HepG2 (cell line): ENCODE results near the gene TXNIP. TPM values are rescaled to one million over a fixed set of nuclear protein-coding genes. Genes with fewer than 3 reads are reported as not detected.

Source experiments
- BCL6 ChIP-seq: IDR thresholded peaks from 2 replicates; pipeline ENCODE4 v1.6.1; 2016; ENCODE audit warnings: missing genetic modification reagents, missing compliant biosample characterization
- BHLHE40 ChIP-seq: IDR thresholded peaks from 2 replicates; pipeline ENCODE4 v1.6.1; 2011; ENCODE audit warnings: low read length, improper control_type of control experiment
- CBX5 ChIP-seq: sonication (generic); formaldehyde crosslinking; IDR thresholded peaks from 2 replicates; pipeline ENCODE4 v1.4.0; 2020; ENCODE audit warnings: missing genetic modification reagents, borderline replicate concordance
- DZIP1 ChIP-seq: sonication (generic); formaldehyde crosslinking; IDR thresholded peaks from 2 replicates; pipeline ENCODE4 v1.5.0; 2020; ENCODE audit warnings: mild to moderate bottlenecking, missing genetic modification reagents
- FOXA1 ChIP-seq, 2 experiments: fragments of 450-650 bp in 1 of 2; sonication (generic) in 1 of 2; formaldehyde crosslinking in 1 of 2; IDR thresholded peaks; 2 replicates each; pipeline versions ENCODE4 v1.4.0 to v1.6.1; 2016 to 2020; ENCODE audit warnings: missing genetic modification reagents in 1 of 2
- KDM2A ChIP-seq: sonication (generic); formaldehyde crosslinking; IDR thresholded peaks from 2 replicates; pipeline ENCODE4 v1.4.0; 2020; ENCODE audit warnings: low read depth, missing genetic modification reagents, borderline replicate concordance
- KLF16 ChIP-seq, 2 experiments: sonication (generic) in 1 of 2; formaldehyde crosslinking in 1 of 2; IDR thresholded peaks; 2 replicates each; pipeline versions ENCODE4 v1.6.1 to v1.8.0; 2016 to 2023; ENCODE audit warnings: missing genetic modification reagents in 2 of 2, missing compliant biosample characterization in 1 of 2
- RCOR2 ChIP-seq: IDR thresholded peaks from 2 replicates; pipeline ENCODE4 v1.6.1; 2016; ENCODE audit warnings: missing biosample characterization, missing genetic modification reagents
- SALL1 ChIP-seq: sonication (generic); formaldehyde crosslinking; IDR thresholded peaks from 2 replicates; pipeline ENCODE4 v1.8.0; 2022; ENCODE audit warnings: mild to moderate bottlenecking, missing genetic modification reagents
- THAP11 ChIP-seq: IDR thresholded peaks from 2 replicates; pipeline ENCODE4 v1.6.1; 2016; ENCODE audit warnings: missing biosample characterization, missing genetic modification reagents
- ZBTB25 ChIP-seq: IDR thresholded peaks from 2 replicates; pipeline ENCODE4 v1.6.1; 2018; ENCODE audit warnings: missing genetic modification reagents
- ZEB1 ChIP-seq: IDR thresholded peaks from 2 replicates; pipeline ENCODE4 v1.6.1; 2012; ENCODE audit warnings: mild to moderate bottlenecking, low read depth, inconsistent platforms; ENCODE audit not compliant: insufficient replicate concordance
- ZNF124 ChIP-seq: sonication (generic); formaldehyde crosslinking; IDR thresholded peaks from 2 replicates; pipeline ENCODE4 v1.4.0; 2020; ENCODE audit warnings: missing genetic modification reagents
- ZNF274 ChIP-seq: sonication (generic); formaldehyde crosslinking; IDR thresholded peaks from 2 replicates; pipeline ENCODE4 v1.5.1; 2020; ENCODE audit warnings: mild to moderate bottlenecking, missing genetic modification reagents
- ZNF496 ChIP-seq: sonication (generic); formaldehyde crosslinking; IDR thresholded peaks from 2 replicates; pipeline ENCODE4 v1.8.1; 2023; ENCODE audit warnings: mild to moderate bottlenecking, moderate library complexity, missing genetic modification reagents; ENCODE audit not compliant: insufficient replicate concordance
- ZNF550 ChIP-seq: sonication (generic); formaldehyde crosslinking; IDR thresholded peaks from 2 replicates; pipeline ENCODE4 v1.4.0; 2020; ENCODE audit warnings: mild to moderate bottlenecking, missing genetic modification reagents, borderline replicate concordance
- ZNF556 ChIP-seq: sonication (generic); formaldehyde crosslinking; IDR thresholded peaks from 2 replicates; pipeline ENCODE4 v1.4.0; 2020; ENCODE audit warnings: mild to moderate bottlenecking, missing genetic modification reagents, borderline replicate concordance
- ZNF609 ChIP-seq: sonication (generic); formaldehyde crosslinking; IDR thresholded peaks from 2 replicates; pipeline ENCODE4 v1.4.0; 2020; ENCODE audit warnings: mild to moderate bottlenecking, missing genetic modification reagents, borderline replicate concordance
- ZZZ3 ChIP-seq: sonication (generic); formaldehyde crosslinking; IDR thresholded peaks from 2 replicates; pipeline ENCODE4 v1.4.0; 2020; ENCODE audit warnings: missing genetic modification reagents, mild to moderate bottlenecking, borderline replicate concordance
- polyA plus RNA-seq, 8 experiments: library from polyadenylated mRNA; depleted of rRNA in 3 of 8; stranded (reverse) in 7 of 8; unstranded in 1 of 8; fragments of >200 nt; fragmentation: Illumina TruSeq in 4 of 8; extraction: Trizol in 4 of 8; gene quantifications; 2 replicates each; pipeline versions ENCODE4 v1.2.1 to v1.2.3, GENCODE V29; 2011 to 2016; ENCODE audit warnings: low read depth in 4 of 8, missing spikeins in 1 of 8, mixed read lengths in 1 of 8; ENCODE audit not compliant: insufficient read depth in 1 of 8
- total RNA-seq, 5 experiments: library from RNA; depleted of rRNA; stranded (reverse); fragments of >200 nt; fragmentation: Illumina TruSeq; extraction: Trizol; gene quantifications; 2 replicates each; pipeline ENCODE4 v1.2.3, GENCODE V29; 2016; ENCODE audit warnings: low read depth in 1 of 5
- TF ChIP-seq, protein P1 (sequence below): sonication (generic); formaldehyde crosslinking; IDR thresholded peaks from 2 replicates; pipeline ENCODE4 v1.4.0; 2020; ENCODE audit warnings: missing genetic modification reagents

Gene TXNIP
- total and polyA plus RNA-seq, 2 of the 13 experiments (the other 11 are each of a cell fraction or from before 2014, with no cell fraction given): 24.4 to 237 TPM

DNA sequence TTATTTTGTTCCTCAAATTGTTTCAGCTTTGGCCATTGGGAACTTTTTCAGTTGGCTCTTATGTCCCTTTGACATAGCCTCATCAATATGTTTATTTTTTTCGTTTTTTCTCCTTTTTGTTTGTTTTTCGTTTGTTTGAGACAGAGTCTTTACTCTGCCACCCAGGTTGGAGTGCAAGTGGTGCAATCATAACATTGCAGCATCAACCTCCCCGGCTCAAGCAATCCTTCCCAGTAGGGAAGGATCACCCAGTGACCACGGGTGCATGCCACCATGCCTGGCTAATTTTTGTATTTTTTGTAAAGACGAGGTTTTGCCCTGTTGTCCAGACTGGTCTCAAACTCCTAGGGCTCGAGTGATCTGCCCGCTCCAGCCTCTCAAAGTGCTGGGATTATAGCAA lies 23.8 kb downstream of the TXNIP start (continued):
- TF ChIP-seq ZZZ3: no peak
- no peak for TF ChIP-seq ZNF496
- TF ChIP-seq, protein P1, sequence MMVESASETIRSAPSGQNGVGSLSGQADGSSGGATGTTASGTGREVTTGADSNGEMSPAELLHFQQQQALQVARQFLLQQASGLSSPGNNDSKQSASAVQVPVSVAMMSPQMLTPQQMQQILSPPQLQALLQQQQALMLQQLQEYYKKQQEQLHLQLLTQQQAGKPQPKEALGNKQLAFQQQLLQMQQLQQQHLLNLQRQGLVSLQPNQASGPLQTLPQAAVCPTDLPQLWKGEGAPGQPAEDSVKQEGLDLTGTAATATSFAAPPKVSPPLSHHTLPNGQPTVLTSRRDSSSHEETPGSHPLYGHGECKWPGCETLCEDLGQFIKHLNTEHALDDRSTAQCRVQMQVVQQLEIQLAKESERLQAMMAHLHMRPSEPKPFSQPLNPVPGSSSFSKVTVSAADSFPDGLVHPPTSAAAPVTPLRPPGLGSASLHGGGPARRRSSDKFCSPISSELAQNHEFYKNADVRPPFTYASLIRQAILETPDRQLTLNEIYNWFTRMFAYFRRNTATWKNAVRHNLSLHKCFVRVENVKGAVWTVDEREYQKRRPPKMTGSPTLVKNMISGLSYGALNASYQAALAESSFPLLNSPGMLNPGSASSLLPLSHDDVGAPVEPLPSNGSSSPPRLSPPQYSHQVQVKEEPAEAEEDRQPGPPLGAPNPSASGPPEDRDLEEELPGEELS (CRISPR knock-in tag): peak; percentile 63; the same call in 1 of the 2 replicates
- TF ChIP-seq SALL1 (CRISPR knock-in tag): peak; percentile 83
- TF ChIP-seq KLF16 (CRISPR knock-in tag; IDR thresholded peaks at IDR 0.05): peak in 1 of 2 experiments; percentile 53; a peak in 1 of 4 replicates
- TF ChIP-seq DZIP1 (CRISPR knock-in tag): no peak
- no peak for TF ChIP-seq ZNF124
- TF ChIP-seq BHLHE40: no peak
- TF ChIP-seq ZNF609 (CRISPR knock-in tag): peak; percentile 52; the same call in 1 of the 2 replicates
- TF ChIP-seq CBX5 (CRISPR knock-in tag): peak; percentile 53; the same call in 1 of the 2 replicates
- peak; percentile 83 for TF ChIP-seq ZBTB25 (CRISPR knock-in tag)
- TF ChIP-seq FOXA1 (IDR thresholded peaks at IDR 0.05): no peak
- TF ChIP-seq FOXA1 (CRISPR knock-in tag; IDR thresholded peaks at IDR 0.05): peak; percentile 62
- peak; percentile 59 for TF ChIP-seq BCL6
- 0 out of 2 replicates have a peak, but pooled peaks have one; percentile 23 for TF ChIP-seq THAP11
- TF ChIP-seq ZNF556 (CRISPR knock-in tag): no peak
- TF ChIP-seq ZNF550 (CRISPR knock-in tag): no peak
- TF ChIP-seq KDM2A (CRISPR knock-in tag): no peak
- peak; percentile 53; the same call in 1 of the 2 replicates for TF ChIP-seq RCOR2 (CRISPR knock-in tag)
- no peak for TF ChIP-seq ZNF274
- TF ChIP-seq ZEB1: no peak
